C1 segment of cervical spinal cord (tissue), 14 donors: ENCODE data around the gene SCMH1.
A peak's percentile ranks its signal among the peaks of the same experiment; 100 is the strongest.

Experiments
- DNase-seq, 14 donors: peaks; one replicate each; lab custom pipeline; 2025; lab: John Stamatoyannopoulos, UW

The SCMH1 gene

DNA sequence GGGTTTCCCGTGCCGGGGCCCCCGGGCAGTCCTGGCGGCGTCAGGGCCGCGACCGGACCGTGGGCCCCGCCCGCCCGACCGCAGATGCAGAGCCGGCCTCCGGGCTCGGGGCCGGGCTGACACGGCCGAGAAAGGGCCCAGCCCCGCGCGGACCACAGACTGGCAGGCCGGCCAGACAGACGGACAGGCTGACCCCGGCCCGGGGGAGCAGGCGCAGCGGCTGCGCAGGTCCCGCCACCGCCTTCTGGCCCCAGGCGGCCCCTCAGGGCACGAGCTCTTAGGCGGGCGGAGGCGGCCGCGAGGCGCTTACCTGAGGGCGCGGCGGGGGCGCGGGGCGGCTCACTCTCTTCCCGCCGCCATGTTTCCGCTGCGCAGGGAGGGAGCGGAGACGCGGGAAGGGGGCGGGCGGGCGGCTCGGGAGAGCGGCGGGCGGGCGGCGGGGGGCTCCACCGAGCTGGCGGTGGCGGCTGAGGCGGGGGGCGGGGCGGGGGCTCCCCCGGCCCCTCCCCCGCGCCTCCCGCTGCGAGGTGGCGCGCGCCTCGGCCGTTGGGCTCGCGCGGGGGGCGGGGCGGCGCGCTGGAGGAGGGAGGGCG lies at the start of gene SCMH1:
TSS of gene SCMH1 (minus strand) at position 558 of the 593 bp plus-strand sequence. CDS start 56,173 bp downstream, outside the sequence.
- DNase-seq, result peak in 9 of 14 donors; percentile 11 to 66 (median 50)

DNA sequence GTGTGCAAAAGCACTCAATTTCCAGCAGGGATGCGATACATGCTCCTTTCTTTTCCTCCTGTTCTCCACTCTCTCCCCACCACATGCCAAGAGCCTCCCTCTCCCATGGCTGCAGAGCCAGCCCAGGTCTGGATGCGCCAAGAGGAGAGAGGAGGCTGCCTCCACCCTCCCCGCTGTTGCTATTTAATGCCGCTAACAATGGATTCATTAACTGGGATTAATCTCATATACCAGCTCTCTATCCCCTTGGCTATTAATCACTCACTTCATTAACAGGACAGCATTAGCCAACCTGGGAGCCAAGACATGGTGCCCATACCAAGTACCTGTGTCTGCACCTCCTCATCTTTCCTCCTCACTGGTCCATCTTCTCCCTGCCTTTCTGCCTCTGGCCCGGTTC lies 49.1 kb upstream of the SCMH1 start:
- no peak for DNase-seq

DNA sequence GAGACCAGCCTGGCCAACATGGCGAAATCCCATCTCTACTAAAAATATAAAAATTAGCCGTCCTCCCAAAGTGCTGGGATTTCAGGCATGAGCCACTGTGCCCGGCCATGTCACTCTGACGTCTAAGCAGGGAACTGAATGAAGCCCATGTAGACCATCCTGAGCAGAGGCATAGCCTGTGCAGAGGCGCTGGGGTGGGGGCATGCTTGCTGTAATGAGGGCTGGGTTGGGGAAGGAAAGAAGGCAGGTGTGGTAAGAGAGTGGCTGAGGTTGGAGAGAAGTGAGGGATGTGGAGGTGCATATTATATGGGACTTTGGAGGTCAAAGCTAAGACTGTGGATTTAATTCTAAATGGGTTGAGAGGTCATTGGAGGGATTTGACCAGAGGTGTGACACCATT lies 47.1 kb upstream of the SCMH1 start:
- no peak for DNase-seq

DNA sequence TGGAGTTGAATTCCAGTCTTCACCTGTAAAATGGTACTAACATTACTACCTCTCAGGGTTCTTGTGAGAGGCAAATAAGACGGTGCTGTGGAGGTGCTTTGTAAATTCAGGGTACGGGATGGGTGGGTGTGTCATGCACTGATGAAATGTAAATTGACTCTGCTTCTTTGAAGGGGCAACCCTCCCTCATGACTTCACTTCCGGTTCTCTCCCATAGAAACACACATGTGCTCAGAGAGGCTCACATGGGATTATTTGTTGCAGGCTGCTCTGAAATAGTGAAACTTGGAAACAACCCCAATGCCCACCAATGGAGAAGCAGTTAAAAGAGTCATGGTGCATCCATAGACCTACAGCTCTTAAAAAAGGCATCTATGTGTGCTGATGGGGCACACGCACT lies 44.9 kb upstream of the SCMH1 start:
- DNase-seq, result no peak

DNA sequence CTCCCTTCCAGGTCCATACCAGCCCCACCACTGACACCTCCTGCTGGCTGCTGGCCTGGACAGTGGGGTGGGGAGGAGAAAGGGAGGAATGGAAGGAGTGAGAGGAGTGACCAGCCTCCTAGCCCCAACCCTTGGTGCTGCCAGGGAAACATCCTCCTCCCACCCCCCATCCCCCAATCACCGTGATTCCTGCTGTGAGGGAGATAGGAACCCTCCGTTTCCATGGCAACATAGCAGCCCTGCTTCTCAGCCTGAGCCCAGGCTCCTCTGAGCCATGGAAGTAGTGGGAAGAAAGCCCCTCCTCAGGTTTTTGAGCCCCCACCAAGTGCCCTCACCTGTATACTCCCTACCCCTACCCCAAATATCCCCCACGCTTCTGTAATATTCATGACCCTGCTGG lies 44.4 kb upstream of the SCMH1 start:
- DNase-seq, result no peak

DNA sequence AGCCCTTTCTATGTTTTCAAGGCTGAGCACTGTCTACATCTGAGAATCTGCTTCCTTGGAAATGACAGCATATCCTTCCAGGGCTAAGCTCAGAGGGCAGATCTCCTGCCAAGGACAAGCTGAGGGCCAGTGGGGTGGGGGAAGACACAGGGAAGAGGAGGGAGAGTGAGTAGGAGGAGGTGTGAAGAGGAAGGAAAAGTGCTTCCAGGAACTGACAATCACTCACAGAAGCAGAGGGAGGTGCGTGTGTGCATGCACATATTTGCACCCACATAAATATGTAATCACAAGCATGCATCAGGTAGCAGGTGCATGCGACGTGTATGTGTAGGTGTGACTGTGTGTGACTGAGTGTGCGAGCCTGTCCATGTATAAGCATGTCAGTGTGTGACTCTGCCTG lies 43.7 kb upstream of the SCMH1 start:
- no peak for DNase-seq

DNA sequence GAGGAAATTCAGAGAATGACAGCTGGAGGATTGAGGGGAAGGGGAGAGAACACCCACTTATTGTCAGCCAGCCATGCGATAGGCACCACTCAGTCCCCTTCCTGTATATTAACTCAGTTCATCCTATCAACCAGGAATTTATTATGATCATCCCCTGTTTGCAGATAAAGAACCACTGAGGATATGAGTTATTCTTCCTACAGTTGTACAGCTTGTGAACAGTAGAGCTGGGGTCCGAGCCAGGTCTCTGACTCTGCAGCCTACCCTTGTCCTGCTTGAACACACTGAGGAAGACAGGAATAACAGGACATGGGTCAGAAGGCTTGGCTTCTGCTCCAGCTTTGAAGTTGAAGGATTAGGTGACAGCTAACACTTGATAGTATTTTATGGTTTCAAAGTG lies 42.0 kb upstream of the SCMH1 start:
- no peak for DNase-seq

DNA sequence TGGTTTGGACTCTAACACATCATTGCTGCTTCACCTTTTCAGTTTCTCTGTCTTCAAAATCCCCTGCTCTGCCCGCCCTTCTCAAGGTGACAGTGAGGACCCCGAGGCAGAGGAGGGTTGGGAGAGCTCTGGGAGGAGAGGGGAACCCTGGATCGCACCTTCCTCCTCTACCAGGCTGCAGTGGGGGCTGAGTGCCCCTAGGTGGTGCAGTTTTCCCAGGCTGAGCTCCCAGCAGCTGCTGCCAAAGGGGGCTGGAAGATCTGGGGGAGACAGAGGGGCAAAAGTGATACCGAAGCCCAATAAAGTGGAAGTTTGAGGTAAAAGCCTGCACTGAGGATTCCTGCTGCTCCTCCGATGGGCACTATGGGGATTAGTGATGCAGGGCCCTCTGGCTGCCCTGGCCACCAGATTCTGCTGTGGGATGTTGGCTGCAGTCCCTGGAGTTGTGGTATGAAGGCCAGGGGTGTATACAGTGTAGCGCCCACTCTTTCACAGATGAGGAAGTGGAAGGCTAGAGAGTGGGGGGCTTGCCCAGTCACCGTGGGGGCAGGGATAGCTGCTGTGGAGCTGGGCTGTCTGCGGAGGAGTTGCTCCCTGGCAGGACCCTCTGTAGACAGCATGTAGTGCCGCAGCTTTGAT lies 40.7 kb upstream of the SCMH1 start:
- peak in 1 of 14 donors; percentile 5 for DNase-seq

DNA sequence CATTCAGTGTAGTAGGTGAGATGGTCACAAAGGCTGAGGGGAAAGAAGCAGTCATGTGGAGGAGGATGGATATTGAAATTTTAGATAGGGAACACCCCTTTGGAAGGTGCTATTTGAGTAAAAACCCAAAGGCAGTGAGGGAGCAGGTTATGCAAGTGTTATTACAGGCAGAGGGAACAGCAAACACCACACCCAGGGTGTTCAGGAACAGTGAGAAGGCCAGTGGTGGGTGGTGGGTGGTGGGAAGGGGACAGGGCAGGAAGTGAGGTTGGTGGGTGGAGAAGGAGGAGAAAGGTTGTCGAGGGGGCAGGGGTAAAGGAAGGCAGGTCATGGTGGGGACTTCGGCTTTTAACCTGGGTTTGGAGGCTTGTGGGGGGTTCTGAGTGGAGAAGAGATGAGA lies 39.2 kb upstream of the SCMH1 start:
- no peak for DNase-seq

DNA sequence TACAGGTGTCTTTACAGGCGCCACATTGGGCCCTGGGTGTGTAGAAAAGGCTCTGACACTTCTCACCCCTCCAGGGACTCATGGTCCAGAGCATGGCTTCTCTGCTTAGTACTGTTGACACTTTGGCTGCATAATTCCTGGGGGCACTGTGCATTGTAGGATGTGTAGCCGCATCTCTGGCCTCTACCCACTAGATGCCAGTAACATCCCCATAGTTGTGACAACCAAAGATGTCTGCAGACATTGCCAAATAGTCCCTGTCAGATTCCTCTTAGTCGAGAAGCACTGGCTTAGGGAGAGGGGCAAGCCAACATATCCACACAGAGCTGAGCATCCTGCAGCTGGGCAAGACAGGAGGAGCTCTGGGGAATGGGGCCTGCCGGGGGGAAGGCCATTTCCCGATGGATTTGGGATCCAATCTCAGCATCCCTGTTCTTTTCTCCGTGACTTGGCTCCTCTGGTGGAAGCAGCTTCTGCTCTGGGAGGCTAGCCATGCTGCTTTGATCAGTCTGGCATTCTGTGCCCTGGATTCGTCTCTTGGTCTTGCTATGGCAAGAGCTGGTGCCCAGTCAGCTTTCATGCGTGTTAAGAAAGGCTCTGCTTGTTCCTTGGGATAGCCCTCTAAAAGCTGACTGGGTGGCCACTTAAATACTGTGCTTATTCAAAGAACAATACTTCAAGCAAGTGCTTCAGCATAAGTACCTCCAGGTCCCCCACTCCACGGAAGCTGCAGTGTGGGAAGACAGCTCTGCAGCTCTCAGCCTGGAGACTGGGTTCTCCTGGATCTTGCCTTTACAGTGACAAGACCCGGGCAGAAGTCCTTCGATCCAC lies 38.3 kb upstream of the SCMH1 start:
- peak in 2 of 14 donors; percentile 2 to 24 for DNase-seq

DNA sequence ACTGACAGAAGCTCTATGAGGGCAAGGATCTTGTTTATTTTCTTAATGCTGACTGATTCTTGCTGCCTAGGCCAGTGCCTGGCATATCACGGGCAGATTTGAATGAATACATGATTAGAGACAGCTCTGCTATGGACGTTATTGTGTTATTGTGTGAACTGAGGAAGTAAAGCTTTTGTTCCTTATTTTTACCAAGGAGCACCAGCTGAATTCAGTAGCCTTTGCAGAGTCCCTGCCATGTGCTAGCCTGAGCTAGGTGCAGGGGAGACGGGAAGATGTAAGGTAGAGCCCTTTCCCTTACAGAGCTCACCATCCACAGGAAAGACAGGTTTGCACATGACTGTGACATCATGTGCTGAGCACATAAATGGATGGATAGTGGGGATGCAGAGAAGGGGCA lies 36.0 kb upstream of the SCMH1 start:
- no peak for DNase-seq

DNA sequence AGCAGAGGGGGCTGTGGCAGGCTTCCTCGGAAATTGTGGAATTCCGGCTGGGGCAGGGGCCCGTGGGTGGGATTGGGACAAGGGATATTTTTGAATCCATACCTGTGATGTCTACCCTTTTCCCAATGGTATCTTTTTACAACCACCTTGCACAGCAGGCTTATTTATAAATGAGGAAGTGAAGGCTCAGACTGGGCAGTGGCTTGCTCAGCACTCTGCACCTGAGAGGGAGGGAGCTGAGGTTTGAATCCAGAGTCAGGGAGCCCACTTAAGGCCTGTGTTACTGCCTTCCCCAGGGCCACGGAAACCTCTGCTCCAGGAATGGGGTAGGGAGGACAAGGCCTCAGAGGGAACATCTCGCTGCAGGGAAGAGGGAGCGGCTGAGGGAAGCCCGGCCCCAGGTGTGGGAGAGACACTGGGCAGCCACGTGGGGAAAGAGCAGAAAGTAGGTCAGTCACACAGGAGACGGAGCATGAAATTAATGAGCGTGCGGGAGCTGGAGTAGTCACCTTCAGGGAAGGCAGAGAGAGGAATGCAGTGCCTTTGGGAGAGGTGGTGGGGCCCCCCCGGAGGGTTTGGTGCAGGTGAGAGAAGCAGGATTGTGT lies 35.4 kb upstream of the SCMH1 start:
- DNase-seq, result peak in 1 of 14 donors; percentile 76

DNA sequence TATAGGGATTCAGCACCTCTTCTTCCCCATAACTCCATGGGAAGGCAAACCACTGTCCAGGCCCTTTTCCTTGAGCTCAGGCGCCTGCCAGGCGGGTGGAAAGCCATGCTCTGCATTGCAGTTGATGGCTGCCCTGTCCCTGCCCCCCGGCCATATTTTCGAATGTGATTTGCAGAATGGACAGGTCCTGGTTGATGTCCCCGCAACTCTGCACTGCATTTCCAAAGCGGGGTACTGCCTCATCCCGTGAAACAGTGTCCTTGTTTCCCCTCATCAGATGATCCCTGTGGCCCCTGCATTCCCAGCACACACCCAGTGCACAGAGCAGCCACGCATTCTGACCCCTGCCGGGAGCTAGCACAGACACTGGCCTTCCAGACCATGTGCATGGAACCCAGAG lies 33.7 kb upstream of the SCMH1 start:
- no peak for DNase-seq

DNA sequence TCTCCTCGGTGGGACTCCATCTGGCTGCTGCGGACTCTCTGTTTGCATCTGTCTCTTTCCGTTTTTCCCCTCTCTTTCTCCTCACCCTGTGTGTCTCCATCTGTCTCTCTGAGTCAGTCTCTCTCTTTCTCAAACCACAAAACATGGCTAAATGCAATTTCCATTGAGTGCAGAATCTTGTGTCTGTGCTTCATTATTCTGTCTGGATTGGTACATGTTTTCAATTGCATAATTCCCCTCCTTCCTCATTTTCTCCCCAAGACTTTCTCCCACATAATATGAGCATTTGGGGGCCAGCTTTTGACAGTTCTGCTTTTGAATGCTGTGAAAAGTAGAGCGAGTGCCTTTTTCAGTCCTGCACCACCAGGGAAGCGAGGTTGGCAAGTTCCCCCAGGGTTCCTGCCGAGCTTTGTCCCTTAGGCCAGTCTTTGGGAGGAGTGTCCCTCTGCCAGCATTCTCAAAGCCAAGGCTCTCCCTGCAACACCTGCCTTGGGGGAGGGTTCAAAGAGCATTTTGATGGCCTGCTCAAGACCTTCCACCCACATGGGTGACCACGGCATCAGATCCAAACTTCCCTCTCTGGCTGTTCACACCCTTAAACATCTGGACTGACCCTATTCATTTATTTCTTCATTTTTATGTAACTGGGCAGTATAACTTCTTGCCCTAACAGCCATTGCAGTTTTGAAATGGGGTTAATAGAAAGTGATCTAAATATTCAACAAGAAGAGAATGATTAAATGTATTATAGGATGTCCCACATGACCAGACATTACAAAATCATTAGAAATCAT lies 32.8 kb upstream of the SCMH1 start:
- DNase-seq, result peak in 3 of 14 donors; percentile 9 to 40 (median 9)

DNA sequence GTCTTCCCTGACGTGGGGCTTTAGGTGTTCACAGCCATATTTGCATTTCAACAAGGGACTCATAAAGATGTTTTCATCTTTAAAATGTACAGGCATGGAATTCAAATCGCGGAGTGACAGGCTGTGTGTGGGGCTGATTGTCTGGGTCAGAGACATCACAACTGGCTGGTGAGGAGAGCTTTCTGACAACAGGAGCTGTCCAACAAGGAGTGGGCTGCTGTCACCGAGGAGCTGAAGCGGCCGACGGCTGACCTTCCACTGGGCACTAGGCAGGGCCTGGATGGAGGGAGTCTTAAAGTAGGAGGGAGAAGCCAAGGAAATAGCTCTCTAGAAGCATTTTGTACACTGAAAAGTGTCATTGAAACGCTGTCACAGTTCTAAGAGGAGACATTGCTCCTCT lies 30.5 kb upstream of the SCMH1 start:
- no peak for DNase-seq

DNA sequence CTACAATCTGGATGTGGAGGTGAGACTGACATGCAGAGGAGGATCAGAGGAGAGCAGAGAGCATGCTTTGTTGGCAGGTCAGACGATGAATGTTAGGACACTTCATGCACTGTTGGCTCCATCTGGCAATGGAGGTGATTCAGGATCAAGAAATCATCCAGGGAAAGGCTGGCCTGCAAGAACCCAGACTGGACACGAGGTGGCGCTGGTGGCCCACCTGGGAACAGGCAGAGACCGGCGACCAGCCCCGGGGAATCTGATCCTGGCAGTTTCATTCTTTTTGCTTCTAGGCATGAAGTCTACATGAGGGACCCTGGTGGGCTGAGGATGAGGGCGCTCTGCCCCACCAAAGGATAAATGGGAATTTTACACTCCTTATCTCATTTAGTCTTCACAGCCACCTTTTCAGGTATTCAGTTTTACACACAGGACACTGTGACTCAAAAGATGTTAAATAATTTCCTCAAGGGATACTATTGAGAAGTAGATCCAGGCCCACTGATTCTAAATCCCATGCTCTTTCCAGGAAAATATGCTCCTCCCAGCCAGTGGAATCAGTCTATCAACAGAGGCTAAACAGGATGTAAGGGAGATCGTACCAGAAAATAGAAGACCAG lies 26.2 kb upstream of the SCMH1 start:
- DNase-seq, result peak; percentile 8 to 76 (median 54)

DNA sequence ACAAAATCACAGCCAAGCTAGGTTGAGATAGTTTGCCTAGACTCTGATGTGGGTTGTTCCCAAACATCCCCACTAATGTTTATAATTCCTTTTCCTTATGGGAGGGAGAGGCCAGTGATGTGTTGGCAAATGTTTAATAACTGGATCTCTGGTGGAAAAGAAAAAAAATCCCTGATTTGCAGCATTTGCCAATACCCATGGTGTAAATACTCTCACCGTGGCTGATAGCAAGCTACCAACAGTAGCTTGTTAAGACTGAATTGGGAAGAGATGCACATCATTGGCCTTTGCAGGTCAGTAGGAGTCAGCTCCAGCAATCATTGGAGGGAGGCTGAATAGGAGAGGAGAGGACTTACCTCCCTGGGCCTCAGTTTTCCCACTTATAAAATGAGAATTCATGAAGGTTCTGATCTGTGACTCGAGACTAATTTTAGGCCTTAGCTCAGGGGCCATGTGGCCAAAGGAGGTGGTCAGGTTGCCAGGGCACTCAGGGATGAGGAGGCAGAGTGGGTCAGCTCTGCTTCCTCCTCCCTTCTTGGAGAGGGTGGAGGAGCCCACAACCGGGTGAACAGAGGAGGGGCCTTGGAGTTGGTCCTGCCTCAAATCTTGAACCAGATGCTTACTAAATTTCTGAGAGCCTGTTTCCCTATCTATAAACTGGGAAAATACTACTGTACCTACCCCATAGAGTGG lies 20.0 kb upstream of the SCMH1 start:
- no peak for DNase-seq

DNA sequence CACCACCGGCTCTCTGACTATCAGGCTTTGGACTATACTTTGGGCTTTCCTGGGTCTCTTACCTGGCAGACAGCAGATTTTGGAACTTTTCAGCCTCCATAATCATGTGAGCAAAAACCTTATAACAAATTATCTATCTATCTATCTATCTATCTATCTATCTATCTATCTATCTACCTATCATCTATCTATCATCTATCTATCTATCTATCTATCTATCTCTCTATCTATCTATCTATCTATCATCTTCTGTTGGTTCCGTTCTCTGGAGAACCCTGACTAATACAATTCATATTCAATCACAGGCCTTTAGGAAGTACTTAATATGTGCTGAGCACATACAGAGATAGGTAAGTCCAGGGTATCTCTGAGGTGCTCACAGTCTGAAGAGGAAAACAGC lies 18.7 kb upstream of the SCMH1 start:
- DNase-seq, result no peak

DNA sequence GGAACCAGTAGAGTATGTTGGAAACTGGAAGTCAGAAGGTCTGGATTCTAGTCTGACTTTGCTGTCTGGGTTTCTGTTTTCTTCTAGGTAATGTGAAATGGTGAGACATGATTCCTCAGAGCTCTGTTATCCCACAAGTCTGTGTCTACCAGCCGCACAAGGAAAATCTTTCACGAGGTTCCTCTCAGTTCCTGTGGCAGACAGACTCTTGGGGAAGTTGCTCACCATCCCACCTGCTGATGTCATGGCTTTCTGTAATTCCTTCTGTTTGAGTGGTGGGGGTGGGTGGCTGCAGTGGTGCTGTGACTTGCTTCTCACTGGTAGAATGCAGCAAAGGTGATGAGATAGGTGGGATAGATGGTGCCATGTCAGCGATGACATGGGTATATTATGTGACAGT lies 17.1 kb upstream of the SCMH1 start:
- DNase-seq, result no peak

DNA sequence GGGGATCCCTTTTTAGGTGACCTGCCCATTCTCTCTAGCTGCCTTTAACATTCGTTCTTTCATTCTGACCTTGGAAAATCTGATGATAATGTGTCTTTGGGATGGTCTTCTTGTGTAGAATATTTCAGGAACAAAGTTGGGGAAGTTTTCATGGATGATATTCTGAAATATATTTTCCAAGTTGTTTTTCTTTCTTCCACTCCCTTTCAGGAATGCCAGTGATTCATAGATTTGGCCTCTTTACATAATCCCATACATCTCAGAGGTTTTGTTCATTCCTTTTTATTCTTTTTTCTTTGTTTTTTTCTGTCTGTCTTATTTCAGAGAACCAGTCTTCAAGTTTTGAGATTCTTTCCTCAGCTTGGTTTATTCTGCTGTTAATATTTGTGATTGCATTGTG lies 13.9 kb upstream of the SCMH1 start:
- DNase-seq, result no peak
